ENCODE data around the gene GGA1. TPM values are rescaled to one million over a fixed set of nuclear protein-coding genes. Genes with fewer than 3 reads are reported as not detected.

The GGA1 gene
- total and polyA plus RNA-seq, 10 of the 15 experiments (the other 5 are each of a cell fraction or from before 2014, with no cell fraction given), result 1.4 to 79.4 (median 44.4) TPM

DNA sequence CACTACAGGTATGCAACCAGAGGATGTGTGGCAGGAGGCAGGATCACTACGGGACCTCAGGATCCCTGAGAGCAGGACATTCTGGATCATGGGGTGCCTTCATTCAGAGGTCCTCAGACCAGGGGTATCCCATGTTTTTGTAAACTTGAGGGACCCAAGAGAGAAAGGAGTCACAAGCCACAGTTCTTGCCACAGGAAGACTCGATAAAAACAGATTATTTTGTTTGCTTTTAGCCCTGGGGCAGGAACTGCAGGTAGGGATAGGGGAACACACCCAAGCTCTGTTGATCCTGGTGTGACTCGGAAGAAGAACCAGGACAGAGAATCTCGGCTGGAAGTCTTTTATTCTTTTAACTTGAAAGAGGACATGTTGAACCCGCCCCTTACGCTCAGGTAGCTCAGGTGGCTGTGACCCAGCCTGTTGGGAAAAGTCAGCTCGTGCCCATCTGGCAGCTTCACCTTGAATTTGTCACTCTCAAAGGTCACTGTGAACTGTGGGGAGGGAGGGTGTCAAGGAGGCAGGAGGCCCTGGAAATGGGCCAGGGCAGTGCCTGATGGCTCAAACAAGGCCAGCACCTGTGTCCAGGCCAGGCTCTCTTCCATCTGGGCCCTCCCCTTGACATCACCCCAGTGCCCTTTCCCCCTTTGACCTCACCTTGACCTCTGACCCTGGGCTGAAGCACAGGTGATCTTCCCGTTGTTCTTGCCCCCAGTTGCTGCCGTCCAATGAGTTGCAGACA, 38.5 kb upstream of the GGA1 start:
- no peaks in the 10 kb centered on the region; a peak in 1 of 4 replicates for H3K27me3 ChIP-seq (replicated peaks in 1 of 2; ENCODE audit: control insufficient read depth in 2 of 2, insufficient read depth in 2 of 2, low read length in 1 of 2)
- no peak for FAIRE-seq
- 18% methylated on average over 9 of the region's 9 CpGs for WGBS (ENCODE audit: insufficient coverage, insufficient replicate concordance, low lambda C conversion rate, missing lambda C conversion rate)
- TF ChIP-seq NR2F1 (conservative IDR thresholded peaks at IDR 0.05) (peak; percentile 76), EGR1 (IDR thresholded peaks at IDR 0.05; ENCODE audit: borderline replicate concordance in 1 of 2, low read depth in 2 of 2, low read length in 2 of 2) (no peak), MXI1 (IDR thresholded peaks at IDR 0.05; ENCODE audit: low read depth, low read length) (no peak), BRCA1 (IDR thresholded peaks at IDR 0.05; ENCODE audit: low read depth, low read length) (no peak), HCFC1 (IDR thresholded peaks at IDR 0.05; ENCODE audit: low read length) (no peak), NR2C1 (IDR thresholded peaks at IDR 0.05) (peak; percentile 75), EP300 (IDR thresholded peaks at IDR 0.05; ENCODE audit: borderline replicate concordance in 1 of 2, control insufficient read depth in 1 of 2, low read depth in 2 of 2, low read length in 2 of 2) (no peak), ZNF384 (IDR thresholded peaks at IDR 0.05; ENCODE audit: borderline replicate concordance, low read depth, low read length) (no peak), ETV6 (conservative IDR thresholded peaks at IDR 0.05 in 1 of 2, IDR thresholded peaks at IDR 0.05 in 1 of 2; ENCODE audit: borderline replicate concordance in 1 of 2, low read depth in 1 of 2) (no peak), CREB1 (IDR thresholded peaks at IDR 0.05; ENCODE audit: low read depth) (no peak), WRNIP1 (IDR thresholded peaks at IDR 0.05; ENCODE audit: borderline replicate concordance, low read depth, low read length) (no peak)
- TF ChIP-seq, protein P1, sequence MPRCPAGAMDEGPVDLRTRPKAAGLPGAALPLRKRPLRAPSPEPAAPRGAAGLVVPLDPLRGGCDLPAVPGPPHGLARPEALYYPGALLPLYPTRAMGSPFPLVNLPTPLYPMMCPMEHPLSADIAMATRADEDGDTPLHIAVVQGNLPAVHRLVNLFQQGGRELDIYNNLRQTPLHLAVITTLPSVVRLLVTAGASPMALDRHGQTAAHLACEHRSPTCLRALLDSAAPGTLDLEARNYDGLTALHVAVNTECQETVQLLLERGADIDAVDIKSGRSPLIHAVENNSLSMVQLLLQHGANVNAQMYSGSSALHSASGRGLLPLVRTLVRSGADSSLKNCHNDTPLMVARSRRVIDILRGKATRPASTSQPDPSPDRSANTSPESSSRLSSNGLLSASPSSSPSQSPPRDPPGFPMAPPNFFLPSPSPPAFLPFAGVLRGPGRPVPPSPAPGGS (IDR thresholded peaks at IDR 0.05; ENCODE audit: borderline replicate concordance, insufficient read depth, low read depth, low read length, poor library complexity, severe bottlenecking), result no peak
- TF ChIP-seq, protein P2, sequence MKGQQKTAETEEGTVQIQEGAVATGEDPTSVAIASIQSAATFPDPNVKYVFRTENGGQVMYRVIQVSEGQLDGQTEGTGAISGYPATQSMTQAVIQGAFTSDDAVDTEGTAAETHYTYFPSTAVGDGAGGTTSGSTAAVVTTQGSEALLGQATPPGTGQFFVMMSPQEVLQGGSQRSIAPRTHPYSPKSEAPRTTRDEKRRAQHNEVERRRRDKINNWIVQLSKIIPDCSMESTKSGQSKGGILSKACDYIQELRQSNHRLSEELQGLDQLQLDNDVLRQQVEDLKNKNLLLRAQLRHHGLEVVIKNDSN (IDR thresholded peaks at IDR 0.05; ENCODE audit: borderline replicate concordance, extremely low read length, insufficient read depth, low read depth, low read length), result no peak
- H3K9ac ChIP-seq (ENCODE audit: control insufficient read depth, insufficient read depth, low read length), result no peak overlapping the region
- H2AFZ ChIP-seq (ENCODE audit: control insufficient read depth, low read depth, low read length), result no peak overlapping the region
- no peaks in the 10 kb centered on the region for H4K20me1 ChIP-seq (ENCODE audit: control insufficient read depth, insufficient read depth)
- SMC1A ChIA-PET (ENCODE audit: uncharacterized antibody, unreplicated experiment), result interaction anchor here (0.6 to 7.2 kb wide), 5 partner anchors 10 to 32 kb away, joined by 3 to 179 read pairs (median 7); partner anchors contain the start of gene LGALS2
- no peaks in the 10 kb centered on the region for H3K36me3 ChIP-seq (ENCODE audit: control insufficient read depth in 2 of 2, insufficient read depth in 2 of 2, low read length in 1 of 2)
- H3K4me1 ChIP-seq (ENCODE audit: control insufficient read depth, insufficient read depth, low read length), result peaks cover 11% of the 10 kb centered on the region
- H3K4me2 ChIP-seq (ENCODE audit: control insufficient read depth, insufficient read depth), result no peak overlapping the region
- H3K79me2 ChIP-seq (ENCODE audit: control insufficient read depth, insufficient read depth, low read length), result no peaks in the 10 kb centered on the region
- intact Hi-C loops (cut with micrococcal nuclease; ENCODE audit: unreplicated experiment), result loop anchor here (10.0 kb wide), 1 partner anchor 255 kb away; no protein-coding TSS in a partner anchor
- RAD21 ChIA-PET (ENCODE audit: unreplicated experiment), result interaction anchor here (1.5 to 8.5 kb wide), 5 partner anchors 10 to 30 kb away, joined by 4 to 154 read pairs (median 7); partner anchors contain the start of gene LGALS2
- in situ Hi-C loops (cut with MboI), result no loop called here
- no peaks in the 10 kb centered on the region for H3K9me3 ChIP-seq (replicated peaks; ENCODE audit: control insufficient read depth, insufficient read depth, low read length)
- POLR2A ChIA-PET, result interaction anchor here (0.9 to 1.5 kb wide), 2 partner anchors 15 to 22 kb away, joined by 3 read pairs; no protein-coding TSS in a partner anchor
- CTCF ChIA-PET, result interaction anchor here (0.9 to 22.0 kb wide), 9 partner anchors 9 to 301 kb away, joined by 3 to 541 read pairs (median 4); partner anchors contain the start of gene LGALS2
- H3K4me3 ChIP-seq, result no peak overlapping the region
- H3K27ac ChIP-seq (ENCODE audit: control insufficient read depth, insufficient read depth), result no peak overlapping the region
- ATAC-seq, result no peak
- DNase-seq (ENCODE audit: low read depth, low spot score), result no peak
- no TSS peak for BruUV-seq (replicated peaks)

Data from GM12878 (cell line).